ENCODE results near the gene CAMKV. TPM values are rescaled to one million over a fixed set of nuclear protein-coding genes. Genes with fewer than 3 reads are reported as not detected.
A peak's percentile ranks its signal among the peaks of the same experiment; 100 is the strongest.
"Not testable (repeated sequence)": the region's sequence is repeated elsewhere in the genome, so short reads cannot be mapped to it uniquely, and the experiment has no call there.

Gene CAMKV
- total RNA-seq, 4 donors from 2014 or later = not detected

DNA sequence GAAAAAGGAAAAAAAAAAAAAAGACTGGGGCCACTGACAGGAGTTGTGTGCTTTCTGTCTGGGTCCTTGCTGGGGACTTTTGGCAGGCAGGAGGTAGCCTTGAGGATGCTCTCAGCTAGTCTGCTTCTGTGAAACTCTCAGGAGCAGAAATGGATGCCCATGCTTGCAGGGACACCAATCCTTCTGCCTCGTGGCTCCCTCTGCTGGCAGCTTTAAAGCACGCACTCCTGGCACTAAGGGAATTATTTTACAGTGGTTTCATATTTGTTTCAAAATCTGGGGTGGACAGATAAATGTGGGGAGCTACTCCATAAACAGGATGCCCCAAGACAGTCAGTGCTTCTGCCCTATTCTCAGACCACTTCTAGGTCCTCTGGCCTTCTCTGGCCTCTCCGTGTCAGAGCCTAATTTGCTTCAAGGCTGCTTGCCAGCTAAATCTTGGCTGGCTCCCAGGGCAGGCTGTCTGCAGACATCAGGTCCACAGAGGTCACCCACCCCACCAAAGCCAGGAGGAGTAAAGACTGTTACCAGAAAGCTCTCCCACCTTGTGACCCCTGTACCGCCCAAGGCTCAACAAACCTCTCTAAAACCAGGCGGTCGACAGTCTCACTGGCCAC lies 30.4 kb downstream of the CAMKV start:
- ATAC-seq (ENCODE audit: low FRiP score) (peak; percentile 67), DNase-seq (ENCODE audit: low spot score) (peak; percentile 65)
- TF ChIP-seq, protein P1, sequence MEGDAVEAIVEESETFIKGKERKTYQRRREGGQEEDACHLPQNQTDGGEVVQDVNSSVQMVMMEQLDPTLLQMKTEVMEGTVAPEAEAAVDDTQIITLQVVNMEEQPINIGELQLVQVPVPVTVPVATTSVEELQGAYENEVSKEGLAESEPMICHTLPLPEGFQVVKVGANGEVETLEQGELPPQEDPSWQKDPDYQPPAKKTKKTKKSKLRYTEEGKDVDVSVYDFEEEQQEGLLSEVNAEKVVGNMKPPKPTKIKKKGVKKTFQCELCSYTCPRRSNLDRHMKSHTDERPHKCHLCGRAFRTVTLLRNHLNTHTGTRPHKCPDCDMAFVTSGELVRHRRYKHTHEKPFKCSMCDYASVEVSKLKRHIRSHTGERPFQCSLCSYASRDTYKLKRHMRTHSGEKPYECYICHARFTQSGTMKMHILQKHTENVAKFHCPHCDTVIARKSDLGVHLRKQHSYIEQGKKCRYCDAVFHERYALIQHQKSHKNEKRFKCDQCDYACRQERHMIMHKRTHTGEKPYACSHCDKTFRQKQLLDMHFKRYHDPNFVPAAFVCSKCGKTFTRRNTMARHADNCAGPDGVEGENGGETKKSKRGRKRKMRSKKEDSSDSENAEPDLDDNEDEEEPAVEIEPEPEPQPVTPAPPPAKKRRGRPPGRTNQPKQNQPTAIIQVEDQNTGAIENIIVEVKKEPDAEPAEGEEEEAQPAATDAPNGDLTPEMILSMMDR (IDR thresholded peaks at IDR 0.05) = peak in 2 of 3 donors; percentile 36 to 66

DNA sequence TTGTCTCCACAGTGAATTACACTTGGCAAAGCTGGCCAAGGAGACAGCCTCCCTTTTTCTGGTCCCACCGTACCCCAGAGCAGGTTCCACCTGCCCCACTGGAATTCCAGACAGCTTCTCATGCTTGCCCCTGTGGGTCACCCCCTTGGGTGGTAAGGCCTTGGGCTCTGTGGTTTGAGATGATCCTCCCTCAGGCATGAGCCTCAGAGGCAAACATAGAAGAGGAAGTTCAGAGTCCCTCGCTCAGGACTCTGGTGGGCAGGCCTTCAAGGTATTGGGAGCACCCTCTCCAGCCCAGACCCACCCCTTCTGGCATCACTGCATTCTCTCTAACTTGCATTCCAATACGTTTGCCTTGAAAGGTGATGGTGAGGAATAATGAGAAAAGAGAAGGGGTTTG lies 38.4 kb downstream of the CAMKV start:
- TF ChIP-seq, protein P1 (IDR thresholded peaks at IDR 0.05) = no peak
- DNase-seq (ENCODE audit: low spot score) (no peak), ATAC-seq (ENCODE audit: low FRiP score) (no peak)

DNA sequence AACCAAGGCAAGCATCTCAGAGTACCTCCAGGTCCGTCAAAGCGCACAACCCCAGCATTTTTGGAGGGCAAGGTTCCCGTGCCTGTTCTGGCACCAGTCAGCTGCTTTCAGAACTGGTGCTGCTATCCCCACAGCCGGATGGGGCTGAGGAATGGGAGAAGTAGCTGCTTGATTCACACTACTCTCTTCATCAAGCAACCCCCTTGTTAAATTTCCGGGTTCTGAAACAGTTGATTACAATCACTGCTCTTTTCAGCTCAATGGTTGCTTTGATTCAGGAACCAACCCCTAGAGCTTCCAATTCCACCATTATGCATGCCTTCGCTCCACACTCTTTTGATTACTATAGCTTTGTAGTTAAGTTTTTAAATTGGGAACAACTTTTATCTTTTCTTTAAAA lies 43.7 kb downstream of the CAMKV start:
- DNase-seq (ENCODE audit: low spot score) (no peak), ATAC-seq (ENCODE audit: low FRiP score) (no peak)
- TF ChIP-seq, protein P1 (IDR thresholded peaks at IDR 0.05) = no peak

DNA sequence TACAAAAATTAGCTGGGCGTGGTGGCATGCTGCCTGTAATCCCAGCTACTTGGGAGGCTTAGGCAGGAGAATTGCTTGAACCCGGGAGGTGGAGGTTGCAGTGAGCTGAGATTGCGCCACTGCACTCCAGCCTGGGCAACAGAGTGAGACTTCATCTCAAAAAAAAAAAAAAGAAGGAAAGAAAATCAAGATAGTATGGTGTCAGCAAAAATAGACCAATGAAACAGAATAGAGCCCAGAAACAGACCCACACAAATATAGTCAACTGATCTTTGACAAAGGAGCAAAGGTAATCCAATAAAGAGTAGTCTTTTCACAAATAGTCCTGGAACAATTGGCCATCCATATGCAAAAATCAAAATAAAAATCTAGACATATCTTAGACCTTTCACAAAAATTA lies 46.6 kb downstream of the CAMKV start:
- ATAC-seq (ENCODE audit: low FRiP score); DNase-seq (ENCODE audit: low spot score): not testable (repeated sequence)

DNA sequence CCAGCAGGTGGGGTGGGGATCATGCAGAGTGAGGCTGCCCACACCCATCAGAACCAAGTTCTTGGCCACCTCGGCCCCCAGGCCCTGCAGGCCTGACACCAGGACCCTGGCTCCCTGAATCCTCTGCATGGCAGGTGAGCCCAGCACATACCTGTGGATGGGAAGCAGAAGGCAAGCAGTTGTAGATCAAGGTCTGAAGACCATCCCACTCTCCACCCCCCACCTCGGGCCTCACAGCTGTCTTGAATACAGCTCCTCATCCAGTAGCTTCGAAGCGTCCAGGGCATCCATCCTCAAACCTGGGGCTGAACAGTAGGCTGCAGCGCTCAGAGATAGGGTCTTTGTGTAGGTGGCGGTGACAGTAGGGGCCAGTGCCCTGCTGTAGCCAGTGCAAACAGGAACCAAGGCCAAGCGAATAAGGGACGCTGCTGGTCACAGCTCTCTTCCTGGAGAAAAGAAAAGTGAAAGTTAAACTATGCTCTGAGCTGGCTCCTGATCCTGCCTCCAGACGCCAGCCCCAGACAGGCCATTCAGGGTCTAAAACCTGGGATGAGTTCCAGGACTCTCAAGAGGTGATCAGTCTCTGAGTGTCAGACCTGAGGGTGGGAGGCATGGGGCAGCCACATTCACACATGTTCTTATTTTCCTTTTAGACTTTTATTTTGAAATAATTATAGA lies 56.1 kb downstream of the CAMKV start, which contains the start of gene UBA7:
Gene UBA7, minus strand, starts transcription at position 457 of the 678 bp plus-strand sequence. Its CDS starts 166 bp downstream, at position 291.
- DNase-seq (ENCODE audit: low spot score) (no peak), ATAC-seq (ENCODE audit: low FRiP score) (peak; percentile 86)
- TF ChIP-seq, protein P1 (IDR thresholded peaks at IDR 0.05) = no peak

DNA sequence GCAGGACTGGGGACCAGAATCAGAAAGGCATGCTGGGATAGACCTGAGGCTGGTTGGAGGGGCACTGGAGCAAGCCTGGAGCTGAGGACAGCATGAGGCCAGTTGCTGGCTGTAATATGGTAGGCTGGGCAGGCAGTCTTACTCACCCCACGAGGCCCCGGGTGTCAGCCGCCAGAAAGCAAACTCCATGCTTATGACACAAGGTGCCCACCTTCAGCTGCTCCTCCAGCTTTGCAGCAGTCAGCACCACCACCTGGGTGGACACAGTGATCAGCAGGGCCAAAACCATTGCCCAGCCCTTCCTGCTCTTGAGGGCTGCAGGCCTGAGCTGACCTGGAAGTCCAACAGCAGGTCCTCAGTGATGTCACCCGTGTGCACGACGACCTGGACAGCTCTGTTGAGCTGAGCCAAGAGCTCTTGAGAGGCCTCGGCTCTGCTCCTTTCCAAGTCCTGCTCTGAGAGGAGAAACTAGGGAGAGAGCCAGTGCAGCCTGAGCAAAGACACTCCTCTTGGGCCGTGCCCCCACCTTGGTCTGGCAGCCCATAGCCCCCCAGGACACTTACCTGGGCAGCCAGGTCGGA lies 56.7 kb downstream of the CAMKV start:
- no peak for ATAC-seq (ENCODE audit: low FRiP score)
- TF ChIP-seq, protein P1 (IDR thresholded peaks at IDR 0.05) = no peak
- no peak for DNase-seq (ENCODE audit: low spot score)

Small RNA genes lying within 50 kb of the gene (small RNA-seq; reads per million reads assigned to genes)
- gene RN7SL217P = not detected

Other genes starting within 250 kb of the CAMKV start
- 10 to 100 TPM; 46.7 to 60.8 (median 55.0) TPM for gene APEH, start 195.6 kb downstream of the CAMKV start, total RNA-seq
- 10 to 100 TPM in 3 of 4 donors, 1 to 10 TPM in 1; 3.5 to 94.1 (median 25.0) TPM for gene MST1, start 180.4 kb downstream of the CAMKV start, total RNA-seq
- 10 to 100 TPM; 22.2 to 28.7 (median 26.7) TPM for gene RNF123, start 180.3 kb downstream of the CAMKV start, total RNA-seq
- 1 to 10 TPM in 3 of 4 donors, under 1 TPM in 1; 0.82 to 2.9 (median 2.3) TPM for gene AMIGO3, start 150.2 kb downstream of the CAMKV start, total RNA-seq
- gene GMPPB, start 146.0 kb downstream of the CAMKV start, total RNA-seq = 10 to 100 TPM; 15.6 to 31.7 (median 27.3) TPM
- 10 to 100 TPM; 30.5 to 41.3 (median 35.8) TPM for gene IP6K1, start 83.4 kb downstream of the CAMKV start, total RNA-seq
- 1 to 10 TPM in 1 of 4 donors, under 1 TPM in 1, not detected in 2; 0.36 to 6.0 TPM for gene CDHR4, start 70.0 kb downstream of the CAMKV start, total RNA-seq
- gene INKA1, start 66.6 kb downstream of the CAMKV start, total RNA-seq = 1 to 10 TPM in 2 of 4 donors, under 1 TPM in 2; 0.74 to 9.9 (median 2.4) TPM
- gene UBA7, start 56.0 kb downstream of the CAMKV start, total RNA-seq = 10 to 100 TPM; 33.6 to 85.4 (median 38.1) TPM
- 1 to 10 TPM in 3 of 4 donors, not detected in 1; 1.0 to 1.8 (median 1.6) TPM for gene TRAIP, start 13.3 kb downstream of the CAMKV start, total RNA-seq
- gene MST1R, start 34.0 kb upstream of the CAMKV start, total RNA-seq = 10 to 100 TPM in 1 of 4 donors, 1 to 10 TPM in 2, under 1 TPM in 1; 0.95 to 12.6 (median 5.6) TPM
- 10 to 100 TPM in 2 of 4 donors, 1 to 10 TPM in 2; 7.1 to 16.6 (median 10.5) TPM for gene MON1A, start 59.9 kb upstream of the CAMKV start, total RNA-seq
- 100 to 1,000 TPM in 1 of 4 donors, 10 to 100 TPM in 3; 62.3 to 137 (median 88.4) TPM for gene RBM6, start 70.2 kb upstream of the CAMKV start, total RNA-seq
- gene RBM5, start 219.0 kb upstream of the CAMKV start, total RNA-seq = 100 to 1,000 TPM; 143 to 308 (median 190) TPM

All from omental fat pad (tissue), 4 donors.